Hepatocyte (in vitro differentiated cells): Measurements from ENCODE around the gene SASH3.

Source experiments
- CTCF ChIP-seq: fragments of 200-600 bp; sonication (generic); IDR thresholded peaks from 2 replicates; pipeline ENCODE4 v1.5.1; 2016; ENCODE audit warnings: antibody characterized with exemption, mild to moderate bottlenecking; ENCODE audit not compliant: poor library complexity
- EZH2 ChIP-seq: fragments of 200-600 bp; sonication (generic); IDR thresholded peaks from 2 replicates; pipeline ENCODE4 v1.6.1; 2016; ENCODE audit warnings: antibody characterized with exemption, mild to moderate bottlenecking, borderline replicate concordance

DNA sequence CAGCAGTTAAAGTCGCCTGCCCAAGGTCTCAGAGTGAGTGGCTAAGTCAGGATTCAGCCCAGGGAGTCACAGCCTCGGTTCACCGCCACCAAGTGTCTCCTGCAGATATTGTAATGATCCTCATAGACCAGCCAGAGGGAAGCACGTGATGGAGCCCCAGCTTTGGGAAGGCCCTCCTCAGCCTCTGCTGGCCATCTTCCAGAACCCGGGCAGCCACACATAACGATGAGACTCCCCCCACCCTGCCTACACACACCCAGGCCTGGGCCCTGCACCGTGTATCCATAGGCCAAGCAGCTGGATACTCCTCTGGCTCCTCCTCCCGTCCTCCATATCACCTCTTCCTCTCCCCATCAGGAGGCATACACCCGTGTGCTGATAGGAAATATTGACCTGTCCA is 19.6 kb upstream of the SASH3 start:
- TF ChIP-seq CTCF (no peak), EZH2 (no peak)
